GM21360 (cell line): ENCODE results near the gene MYO7B.
A peak's percentile ranks its signal among the peaks of the same experiment; 100 is the strongest.

Experiments
- ATAC-seq: cut with Tn5 transposase; IDR thresholded peaks from one replicate; pipeline ENCODE4 v1.9.1; 2021; ENCODE audit warnings: mild to moderate bottlenecking, moderate library complexity; ENCODE audit not compliant: unreplicated experiment

The MYO7B gene

GRCh38 chr2:127551221-127551930 is 15.9 kb downstream of the MYO7B start:
- no peak for ATAC-seq

GRCh38 chr2:127552336-127552735 is 16.9 kb downstream of the MYO7B start:
- ATAC-seq = no peak

GRCh38 chr2:127552846-127553245 is 17.4 kb downstream of the MYO7B start:
- ATAC-seq = no peak

- no peak for ATAC-seq
Measured at GRCh38 chr2:127558911-127559310, 23.4 kb downstream of the MYO7B start.

- no peak for ATAC-seq
Measured at GRCh38 chr2:127559454-127559853, 24.0 kb downstream of the MYO7B start.

GRCh38 chr2:127560201-127560930 is 24.9 kb downstream of the MYO7B start:
- no peak for ATAC-seq

- no peak for ATAC-seq
Measured at GRCh38 chr2:127560931-127561280, 25.4 kb downstream of the MYO7B start.

- no peak for ATAC-seq
Measured at GRCh38 chr2:127561371-127561770, 25.9 kb downstream of the MYO7B start.

- no peak for ATAC-seq
Measured at GRCh38 chr2:127562936-127563335, 27.5 kb downstream of the MYO7B start.

GRCh38 chr2:127563458-127564428 is 28.3 kb downstream of the MYO7B start:
- peak; percentile 97 for ATAC-seq

GRCh38 chr2:127564429-127565260 is 29.2 kb downstream of the MYO7B start:
- no peak for ATAC-seq

GRCh38 chr2:127565261-127566138 is 30.0 kb downstream of the MYO7B start:
- ATAC-seq = no peak

GRCh38 chr2:127566139-127566417 is 30.6 kb downstream of the MYO7B start:
- ATAC-seq = no peak

GRCh38 chr2:127566576-127566975 is 31.1 kb downstream of the MYO7B start:
- no peak for ATAC-seq

GRCh38 chr2:127567351-127567854 is 31.9 kb downstream of the MYO7B start:
- no peak for ATAC-seq

- ATAC-seq = no peak
Measured at GRCh38 chr2:127568128-127568527, 32.6 kb downstream of the MYO7B start.

GRCh38 chr2:127569666-127570065 is 34.2 kb downstream of the MYO7B start:
- ATAC-seq = no peak

- ATAC-seq = no peak
Measured at GRCh38 chr2:127570282-127571250, 35.1 kb downstream of the MYO7B start.
